K562 (cell line): ENCODE results near the gene GAB4. TPM values are rescaled to one million over a fixed set of nuclear protein-coding genes. Genes with fewer than 3 reads are reported as not detected.

Experiments used
- ATAC-seq: fragments of 200-7000 bp; cut with Tn5 transposase; 3 replicates; pipeline ENCODE4 v1.9.1; 2020; ENCODE audit warnings: moderate library complexity
- BruUV-seq: library from RNA; stranded (reverse); fragments of 400-500 nt; replicated peaks from 2 replicates; lab custom pipeline; 2021; lab: Mats Ljungman, UMichigan
- CTCF ChIA-PET: fragments of 300-600 bp; formaldehyde crosslinking; extraction: SDS; loops from one replicate; lab custom pipeline; 2021; ENCODE audit warnings: low intra/inter-chr PET ratio; lab: Yijun Ruan, JAX
- POLR2A ChIA-PET: fragments of 300-600, 350-650 bp; sonication (Branson Sonifier 250); formaldehyde crosslinking; extraction: SDS; loops from one replicate; lab custom pipeline; 2021; ENCODE audit warnings: antibody characterized with exemption, inconsistent platforms; lab: Yijun Ruan, JAX
- DNase-seq, 4 experiments: peaks; one replicate each; pipeline versions ENCODE4 v3.0.0 to v3.0.0-alpha.2; 2011 to 2018; ENCODE audit warnings: low spot score in 3 of 4, mixed read lengths in 3 of 4; ENCODE audit errors: extremely low read depth in 1 of 4
- FAIRE-seq: peaks from 2 replicates; lab custom pipeline; 2011; peaks lifted over from hg19 to GRCh38; lab: Jason Lieb, UNC
- H2AFZ ChIP-seq: 2 replicates; pipeline ENCODE4 v1.6.0; 2011; ENCODE audit warnings: low read depth, low read length, control low read depth, inconsistent platforms
- H3K27ac ChIP-seq: fragments of 200-600 bp; 3 replicates; pipeline ENCODE4 v1.8.0; 2011; ENCODE audit warnings: low read depth, mild to moderate bottlenecking, control low read depth, inconsistent platforms, low read length, moderate library complexity, mixed read lengths; ENCODE audit errors: extremely low read depth
- H3K27me3 ChIP-seq, 2 experiments: fragments of 300-600 bp in 1 of 2; 2 replicates in 1 of 2; 3 replicates in 1 of 2; pipeline versions ENCODE4 v1.6.0 to v1.8.0; 2011; ENCODE audit warnings: inconsistent platforms in 2 of 2, low read length in 2 of 2, mild to moderate bottlenecking in 1 of 2, mixed read lengths in 1 of 2, moderate library complexity in 1 of 2; ENCODE audit not compliant: control insufficient read depth in 2 of 2, insufficient read depth in 2 of 2
- H3K36me3 ChIP-seq: fragments of 300-600 bp; 3 replicates; pipeline ENCODE4 v1.8.0; 2011; ENCODE audit warnings: mild to moderate bottlenecking, low read length, inconsistent platforms; ENCODE audit not compliant: control insufficient read depth, insufficient read depth
- H3K4me1 ChIP-seq, 2 experiments: fragments of 200-600 bp in 1 of 2; replicated peaks in 1 of 2; 2 replicates in 1 of 2; 3 replicates in 1 of 2; pipeline versions ENCODE4 v1.5.1 to v1.8.0; 2011; ENCODE audit warnings: inconsistent platforms in 2 of 2, low read length in 2 of 2, mild to moderate bottlenecking in 1 of 2, mixed read lengths in 1 of 2, moderate library complexity in 1 of 2; ENCODE audit not compliant: control insufficient read depth in 2 of 2, insufficient read depth in 2 of 2
- H3K4me2 ChIP-seq: 2 replicates; pipeline ENCODE4 v1.6.1; 2011; ENCODE audit warnings: low read length, control low read depth, inconsistent platforms, mixed read lengths; ENCODE audit not compliant: insufficient read depth
- H3K4me3 ChIP-seq: fragments of 200-600 bp; sonication (generic), shearing (Covaris generic); 2 replicates; pipeline ENCODE4 v1.5.1; 2016; ENCODE audit warnings: control low read depth, inconsistent platforms
- H3K79me2 ChIP-seq: fragments of 200-600 bp; 3 replicates; pipeline ENCODE4 v1.8.0; 2011; ENCODE audit warnings: low read length, inconsistent platforms; ENCODE audit not compliant: control insufficient read depth, insufficient read depth
- H3K9ac ChIP-seq, 2 experiments: 2 replicates each; pipeline versions ENCODE4 v1.6.0 to v1.6.1; 2011; ENCODE audit warnings: low read depth in 2 of 2, low read length in 2 of 2, control low read depth in 1 of 2, inconsistent platforms in 1 of 2, mild to moderate bottlenecking in 1 of 2, mixed read lengths in 1 of 2; ENCODE audit not compliant: insufficient read depth in 1 of 2
- H3K9me1 ChIP-seq: one replicate; pipeline ENCODE4 v1.6.0; 2011; ENCODE audit warnings: inconsistent platforms, mild to moderate bottlenecking, low read length, moderate library complexity; ENCODE audit not compliant: control insufficient read depth, insufficient read depth
- H3K9me3 ChIP-seq: replicated peaks from 2 replicates; pipeline ENCODE4 v1.5.1; 2011; ENCODE audit warnings: low read depth, low read length, inconsistent platforms; ENCODE audit not compliant: control insufficient read depth, insufficient read depth
- H4K20me1 ChIP-seq: replicated peaks from 2 replicates; pipeline ENCODE4 v1.6.1; 2011; ENCODE audit warnings: low read length, inconsistent platforms, mixed read lengths; ENCODE audit not compliant: control insufficient read depth, insufficient read depth
- NCOR1 ChIP-seq: fragments of 450-650 bp; IDR thresholded peaks from 2 replicates; pipeline ENCODE4 v1.6.1; 2016; ENCODE audit warnings: mild to moderate bottlenecking, moderate library complexity
- POU5F1 ChIP-seq: fragments of 150-350 bp; IDR thresholded peaks from 2 replicates; pipeline ENCODE4 v1.6.1; 2014; ENCODE audit warnings: borderline replicate concordance, low read length, low read depth, mild to moderate bottlenecking; ENCODE audit not compliant: partially characterized antibody
- SFPQ ChIP-seq: fragments of 200-400 bp; formaldehyde crosslinking; IDR thresholded peaks from 2 replicates; pipeline ENCODE4 v1.6.1; 2017; ENCODE audit warnings: mild to moderate bottlenecking, low read depth, low read length, moderate library complexity
- WGBS: fragments of 100-300 bp; shearing (Covaris generic); methylation state at CpG from one replicate; pipeline ENCODE4 v1.1.6; 2016; ENCODE audit warnings: low coverage, mixed read lengths; ENCODE audit not compliant: insufficient coverage; ENCODE audit errors: missing lambda C conversion rate; 5-methylcytosine and 5-hydroxymethylcytosine counted together
- in situ Hi-C: fragments of 300-500 bp; cut with MboI; formaldehyde crosslinking; loops from 4 replicates; pipeline ENCODE4 v1.15.0; 2018; ENCODE audit warnings: inconsistent platforms, mixed read lengths
- intact Hi-C: fragments of 100-400 bp; cut with micrococcal nuclease; formaldehyde crosslinking; loops from 2 replicates; pipeline ENCODE4 v1.14.2; 2022
- polyA plus RNA-seq, 8 experiments: library from polyadenylated mRNA; depleted of rRNA in 4 of 8; stranded (reverse) in 5 of 8; unstranded in 3 of 8; fragments of >200 nt; fragmentation: Nextera tagmentation in 2 of 8; fragmentation: Illumina TruSeq in 1 of 8; extraction: Ambion mirVana in 2 of 8; extraction: Trizol in 1 of 8; gene quantifications; 2 replicates each; pipeline versions ENCODE4 v1.2.1 to v1.2.3, GENCODE V29; 2011 to 2014; ENCODE audit warnings: inconsistent platforms in 1 of 8, missing spikeins in 1 of 8
- total RNA-seq, 7 experiments: library from RNA; depleted of rRNA in 6 of 7; stranded (reverse); fragments of >200 nt in 6 of 7; fragmentation: Illumina TruSeq in 2 of 7; extraction: Trizol in 2 of 7; gene quantifications; 2 replicates each; pipeline versions ENCODE4 v1.2.1 to v1.2.3, GENCODE V29; 2011 to 2021; ENCODE audit warnings: low replicate concordance in 1 of 7
- TF ChIP-seq, protein P1 (sequence below): IDR thresholded peaks from 2 replicates; pipeline ENCODE4 v1.6.1; 2016; ENCODE audit warnings: missing genetic modification characterization, missing compliant biosample characterization

Gene GAB4
- total and polyA plus RNA-seq, 9 of the 15 experiments (the other 6 are each of a cell fraction or from before 2014, with no cell fraction given): 0.04 to 0.11 (median 0.04) TPM; not detected in 6

GRCh38 chr22:16973591-16974297, 34.3 kb downstream of the GAB4 start (continued):
- no peak for TF ChIP-seq SFPQ

- Histone ChIP-seq H3K9me3 (no peaks in the 10 kb centered on the region), H3K9me1 (no peaks in the 10 kb centered on the region), H3K27me3 (no peaks in the 10 kb centered on the region; a peak in 2 of 5 replicates), H3K79me2 (no peaks in the 10 kb centered on the region), H3K4me3 (no peak overlapping the region), H3K9ac (no peak overlapping the region), H3K4me1 (no peaks in the 10 kb centered on the region), H2AFZ (no peak overlapping the region), H3K27ac (no peak overlapping the region), H3K36me3 (no peaks in the 10 kb centered on the region), H3K4me2 (no peak overlapping the region), H4K20me1 (no peaks in the 10 kb centered on the region; the same call in 1 of the 2 replicates)
- ATAC-seq (no peak), FAIRE-seq (no peak), DNase-seq (no peak)
- no TSS peak for BruUV-seq
- WGBS: 0% methylated on average over 4 of the region's 4 CpGs
- in situ Hi-C loops: no loop called here
- TF ChIP-seq NCOR1: no peak
- TF ChIP-seq POU5F1: no peak
- TF ChIP-seq, protein P1, sequence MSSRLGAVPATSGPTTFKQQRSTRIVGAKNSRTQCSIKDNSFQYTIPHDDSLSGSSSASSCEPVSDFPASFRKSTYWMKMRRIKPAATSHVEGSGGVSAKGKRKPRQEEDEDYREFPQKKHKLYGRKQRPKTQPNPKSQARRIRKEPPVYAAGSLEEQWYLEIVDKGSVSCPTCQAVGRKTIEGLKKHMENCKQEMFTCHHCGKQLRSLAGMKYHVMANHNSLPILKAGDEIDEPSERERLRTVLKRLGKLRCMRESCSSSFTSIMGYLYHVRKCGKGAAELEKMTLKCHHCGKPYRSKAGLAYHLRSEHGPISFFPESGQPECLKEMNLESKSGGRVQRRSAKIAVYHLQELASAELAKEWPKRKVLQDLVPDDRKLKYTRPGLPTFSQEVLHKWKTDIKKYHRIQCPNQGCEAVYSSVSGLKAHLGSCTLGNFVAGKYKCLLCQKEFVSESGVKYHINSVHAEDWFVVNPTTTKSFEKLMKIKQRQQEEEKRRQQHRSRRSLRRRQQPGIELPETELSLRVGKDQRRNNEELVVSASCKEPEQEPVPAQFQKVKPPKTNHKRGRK (tag): no peak
- intact Hi-C loops: no loop called here
- CTCF ChIA-PET: no interaction called here
- POLR2A ChIA-PET: no interaction called here
Observed at GRCh38 chr22:16972311-16972710, 35.7 kb downstream of the GAB4 start.
